Ecto neural progenitor cell (in vitro differentiated cells): ENCODE measurements around the gene MTMR3.
"Not testable (repeated sequence)": the region's sequence is repeated elsewhere in the genome, so short reads cannot be mapped to it uniquely, and the experiment has no call there.

Experiments used
- DNase-seq: peaks from one replicate; pipeline ENCODE4 v3.0.0-alpha.2; 2018; ENCODE audit warnings: low spot score

MTMR3 gene

GRCh38 chr22:30056015-30056414 is 173.0 kb downstream of the MTMR3 start:
- no peak for DNase-seq

GRCh38 chr22:30057375-30057774 is 174.4 kb downstream of the MTMR3 start:
- no peak for DNase-seq

DNA sequence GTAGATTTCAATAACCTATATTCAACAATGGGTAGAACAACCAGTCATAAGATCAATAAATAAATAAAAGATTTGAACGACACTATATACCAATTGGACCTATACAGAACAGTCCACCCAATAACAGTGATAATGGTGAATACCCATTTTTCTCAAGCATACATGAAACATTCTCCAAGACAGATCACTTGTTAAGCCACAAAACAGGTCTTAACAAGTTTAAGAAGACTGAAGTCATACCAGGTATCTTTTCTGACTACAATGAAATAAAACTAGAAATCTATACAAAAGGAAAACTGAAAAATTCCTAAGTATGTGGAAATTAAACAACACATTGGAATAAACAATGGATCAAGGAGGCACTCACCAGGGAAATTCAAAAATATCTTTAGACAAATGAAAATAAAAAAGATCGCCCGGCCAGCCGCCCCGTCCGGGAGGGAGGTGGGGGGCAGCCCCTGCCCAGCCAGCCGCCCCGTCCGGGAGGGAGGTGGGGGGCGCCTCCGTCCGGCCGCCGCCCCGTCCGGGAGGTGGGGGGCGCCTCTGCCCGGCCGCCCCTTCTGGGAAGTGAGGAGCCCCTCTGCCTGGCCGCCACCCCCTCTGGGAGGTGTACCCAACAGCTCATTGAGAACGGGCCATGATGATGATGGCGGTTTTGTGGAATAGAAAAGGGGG is 176.5 kb downstream of the MTMR3 start:
- DNase-seq: not testable (repeated sequence)

GRCh38 chr22:30061094-30061493 is 178.1 kb downstream of the MTMR3 start:
- not testable (repeated sequence) for DNase-seq

DNA sequence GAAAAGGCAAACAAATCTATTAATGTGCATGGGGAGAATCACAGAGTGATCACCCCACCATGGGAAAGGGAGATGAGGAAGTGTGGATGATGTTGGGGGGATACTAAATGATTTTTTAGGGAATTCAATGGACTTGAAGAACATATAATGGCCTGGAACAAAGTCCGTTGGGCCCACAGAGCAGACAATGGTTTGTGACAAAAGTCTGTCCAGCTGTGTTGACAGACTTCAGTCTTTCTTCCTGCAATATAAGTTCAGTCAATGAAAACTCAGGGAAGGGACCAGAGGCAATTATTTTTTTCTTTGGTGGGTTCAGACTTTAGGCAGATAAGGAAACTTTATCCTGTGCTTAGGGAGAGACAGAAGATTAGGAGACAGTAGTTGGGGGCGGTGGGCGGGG is 179.3 kb downstream of the MTMR3 start:
- DNase-seq: no peak

- no peak for DNase-seq
Observed at GRCh38 chr22:30062950-30063349, 180.0 kb downstream of the MTMR3 start.

GRCh38 chr22:30064172-30064571 is 181.2 kb downstream of the MTMR3 start:
- DNase-seq: no peak

GRCh38 chr22:30073743-30074142 is 190.8 kb downstream of the MTMR3 start:
- no peak for DNase-seq

DNA sequence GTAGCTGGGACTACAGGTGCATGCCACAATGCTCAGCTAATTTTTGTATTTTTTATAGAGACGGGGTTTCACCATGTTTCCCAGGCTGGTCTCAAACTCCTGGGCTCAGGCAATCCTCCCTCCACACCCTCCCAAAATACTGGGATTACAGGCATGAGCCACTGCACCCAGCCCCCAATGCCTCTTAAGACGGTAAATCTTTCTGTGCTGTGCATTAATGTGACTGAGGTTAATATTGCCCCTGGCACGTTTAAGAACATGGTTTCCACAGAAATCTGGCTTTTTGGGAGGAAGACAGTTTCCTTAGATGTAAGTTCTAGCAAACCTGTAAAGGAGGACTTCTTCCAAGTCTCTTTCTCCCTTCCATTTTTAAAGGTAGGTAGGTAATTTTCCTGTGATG is 191.2 kb downstream of the MTMR3 start:
- DNase-seq: no peak

DNA sequence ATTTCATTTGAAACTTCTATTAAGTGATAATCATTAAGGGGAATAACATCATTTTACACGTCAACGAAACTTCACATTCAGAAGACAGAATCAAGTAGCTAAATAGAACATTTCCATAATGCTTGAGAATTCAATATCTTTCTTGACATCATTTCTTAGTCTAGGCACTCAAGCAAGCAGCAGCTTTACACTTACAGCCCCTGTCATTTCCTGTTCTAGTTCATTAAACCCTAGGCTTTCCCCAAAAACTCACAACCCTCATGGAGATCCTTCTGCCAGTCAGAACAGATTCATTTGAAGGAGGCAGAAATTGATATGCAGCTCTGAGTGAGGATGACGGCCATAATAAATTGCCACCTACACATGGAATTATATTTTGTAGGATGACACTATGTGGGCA is 192.0 kb downstream of the MTMR3 start:
- no peak for DNase-seq

DNA sequence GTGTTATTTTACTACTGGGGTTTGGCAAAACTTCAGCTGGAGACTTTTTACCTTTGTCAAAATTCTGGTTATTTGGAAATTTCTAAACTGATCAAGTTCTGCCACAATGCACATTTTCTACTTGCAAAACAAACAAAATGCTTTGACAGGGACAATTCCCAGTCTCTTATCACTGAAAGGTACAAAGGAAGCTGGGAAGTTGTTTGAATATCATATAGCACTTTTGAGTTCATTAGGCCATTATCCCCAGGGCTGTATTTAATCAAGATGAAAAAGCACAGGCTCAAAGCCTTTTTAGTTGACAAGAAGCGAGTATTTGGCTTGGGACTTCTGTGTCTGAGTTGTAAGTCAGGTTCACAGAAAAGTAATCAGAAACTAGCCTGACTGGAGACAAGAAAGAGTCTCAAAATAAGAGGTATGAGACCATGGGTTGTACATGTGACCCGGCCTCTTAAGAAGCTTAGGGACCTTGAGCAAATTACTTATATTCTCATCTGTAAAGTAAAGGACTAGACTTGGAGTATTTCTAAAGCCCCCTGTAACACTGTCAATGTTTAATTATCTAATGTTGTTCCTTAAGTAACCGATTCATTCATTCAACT is 194.4 kb downstream of the MTMR3 start:
- DNase-seq: no peak

GRCh38 chr22:30078320-30079311 is 195.6 kb downstream of the MTMR3 start:
- DNase-seq: no peak

GRCh38 chr22:30079952-30080533 is 197.1 kb downstream of the MTMR3 start, which contains the start of gene HORMAD2:
Gene HORMAD2, plus strand, starts transcription at chr22:30080464. Its CDS starts 13,489 bp downstream, at chr22:30093953.
- peak; percentile 94 for DNase-seq
